Omental fat pad (tissue), 4 donors: ENCODE results near the gene JAZF1. TPM values are rescaled to one million over a fixed set of nuclear protein-coding genes. Genes with fewer than 3 reads are reported as not detected.

Experiments
- ATAC-seq: fragments of 150-250 bp; one replicate; pipeline ENCODE4 v1.9.1; 2016; ENCODE audit warnings: mild to moderate bottlenecking, moderate library complexity; ENCODE audit not compliant: low FRiP score
- DNase-seq: peaks from one replicate; pipeline ENCODE4 v3.0.0-alpha.2; 2019; ENCODE audit warnings: low spot score
- CTCF ChIP-seq, 3 donors: fragments of 450-650 bp; IDR thresholded peaks; one replicate each; pipeline ENCODE4 v1.5.1; 2016 to 2017; ENCODE audit warnings: antibody characterized with exemption in 3 of 3, mild to moderate bottlenecking in 3 of 3, moderate library complexity in 2 of 3
- total RNA-seq, 4 donors: library from RNA; depleted of rRNA; stranded (reverse); fragments of >200 nt; gene quantifications; one replicate each; pipeline ENCODE4 v1.1.0, GENCODE V29; 2016

JAZF1 gene
- total RNA-seq, 4 donors from 2014 or later, result 12.1 to 15.3 (median 12.8) TPM

GRCh38 chr7:28174901-28175661 is 5.5 kb downstream of the JAZF1 start:
- TF ChIP-seq CTCF (IDR thresholded peaks at IDR 0.05), result no peak
- no peak for DNase-seq

GRCh38 chr7:28174442-28174841 is 6.2 kb downstream of the JAZF1 start:
- DNase-seq, result no peak
- ATAC-seq, result no peak
- no peak for TF ChIP-seq CTCF (IDR thresholded peaks at IDR 0.05)

More at GRCh38 chr7:28174901-28175661, 5.5 kb downstream of the JAZF1 start:
- no peak for ATAC-seq

GRCh38 chr7:28173531-28173930 is 7.1 kb downstream of the JAZF1 start:
- DNase-seq (no peak), ATAC-seq (no peak)
- TF ChIP-seq CTCF (IDR thresholded peaks at IDR 0.05), result no peak

GRCh38 chr7:28172958-28173357 is 7.6 kb downstream of the JAZF1 start:
- no peak for TF ChIP-seq CTCF (IDR thresholded peaks at IDR 0.05)
- ATAC-seq (no peak), DNase-seq (no peak)

- ATAC-seq (no peak), DNase-seq (no peak)
- TF ChIP-seq CTCF (IDR thresholded peaks at IDR 0.05), result no peak
Measured at GRCh38 chr7:28170701-28171100, 9.9 kb downstream of the JAZF1 start.

- no peak for TF ChIP-seq CTCF (IDR thresholded peaks at IDR 0.05)
- ATAC-seq (no peak), DNase-seq (no peak)
Measured at GRCh38 chr7:28169230-28169629, 11.4 kb downstream of the JAZF1 start.
